ENCODE measurements around the gene BNIPL. TPM values are rescaled to one million over a fixed set of nuclear protein-coding genes. Genes with fewer than 3 reads are reported as not detected.

The BNIPL gene
- total and polyA plus RNA-seq, 2 of the 4 experiments (the other 2 are of a cell fraction), result under 0.01 to 0.38 TPM

GRCh38 chr1:151026460-151026859, 9.9 kb upstream of the BNIPL start:
- Histone ChIP-seq H4K91ac (ENCODE audit: insufficient read depth, low read depth, low read length) (no peak overlapping the region), H4K20me1 (ENCODE audit: insufficient read depth, low read length) (no peaks in the 10 kb centered on the region; the same call in 1 of the 2 replicates), H2BK120ac (ENCODE audit: low read depth, low read length) (no peak overlapping the region), H3K27ac (ENCODE audit: insufficient read depth, low read length) (no peak overlapping the region), H2BK5ac (ENCODE audit: low read depth, low read length, poor library complexity, severe bottlenecking) (no peak overlapping the region), H3K4ac (ENCODE audit: low read depth, low read length) (no peak overlapping the region), H3K27me3 (ENCODE audit: control insufficient read depth, insufficient read depth, low read length) (no peaks in the 10 kb centered on the region), H3K14ac (replicated peaks; ENCODE audit: low read depth, low read length) (no peak overlapping the region), H2AK9ac (replicated peaks; ENCODE audit: low read depth, low read length, poor library complexity) (no peak overlapping the region), H3K4me1 (ENCODE audit: control insufficient read depth, insufficient read depth, low read length) (no peaks in the 10 kb centered on the region), H2AFZ (replicated peaks; ENCODE audit: low read length, poor library complexity) (no peak overlapping the region), H4K8ac (ENCODE audit: low read depth in 2 of 2, low read length in 2 of 2) (no peak overlapping the region), H3K9ac (ENCODE audit: low read depth, low read length) (no peak overlapping the region), H3K36me3 (ENCODE audit: control insufficient read depth, insufficient read depth, low read length) (peaks cover 18% of the 10 kb centered on the region), H3K79me1 (ENCODE audit: low read depth in 1 of 2, low read length in 2 of 2) (no peaks in the 10 kb centered on the region; a peak in 1 of 4 replicates), H3K4me2 (ENCODE audit: low read depth, low read length) (no peak overlapping the region), H4K5ac (ENCODE audit: low read depth, low read length) (no peak overlapping the region), H3K4me3 (ENCODE audit: insufficient read depth, low read depth, low read length) (no peak overlapping the region), H3K9me3 (ENCODE audit: control insufficient read depth, insufficient read depth, low read length) (no peaks in the 10 kb centered on the region), H2BK20ac (ENCODE audit: low read depth, low read length) (no peak overlapping the region), H3K18ac (ENCODE audit: low read depth, low read length) (no peak overlapping the region), H2AK5ac (ENCODE audit: low read depth, low read length) (no peak overlapping the region), H3K9me1 (ENCODE audit: insufficient read depth, low read length) (no peaks in the 10 kb centered on the region), H2BK15ac (ENCODE audit: low read depth, low read length) (no peak overlapping the region), H3K56ac (ENCODE audit: extremely low read depth, insufficient read depth, low read length) (no peak overlapping the region), H3K23ac (ENCODE audit: low read depth, low read length) (no peak overlapping the region)
- ATAC-seq (ENCODE audit: low read depth) (no peak), DNase-seq (no peak)
- intact Hi-C loops (cut with micrococcal nuclease) (no loop called here), in situ Hi-C loops (cut with MboI; ENCODE audit: low sequenced_read_pairs) (no loop called here), dilution Hi-C loops (cut with HindIII; ENCODE audit: low sequenced_read_pairs, unreplicated experiment) (no loop called here)
- ChIA-PET CTCF (interaction anchor here (0.6 kb wide), 1 partner anchor 72 kb away, joined by 3 read pairs; no protein-coding TSS in a partner anchor), POLR2A (ENCODE audit: unreplicated experiment) (no interaction called here)
- BruUV-seq (replicated peaks), result no TSS peak
- TF ChIP-seq RAD21 (IDR thresholded peaks at IDR 0.05; ENCODE audit: low read length) (no peak), NFE2L2 (IDR thresholded peaks at IDR 0.05; ENCODE audit: low read depth, low read length) (no peak), CHD1 (IDR thresholded peaks at IDR 0.05; ENCODE audit: low read depth, low read length) (no peak), MXI1 (IDR thresholded peaks at IDR 0.05; ENCODE audit: borderline replicate concordance, low read depth, low read length) (no peak), BHLHE40 (IDR thresholded peaks at IDR 0.05; ENCODE audit: low read depth, low read length) (no peak), ELK1 (IDR thresholded peaks at IDR 0.05; ENCODE audit: borderline replicate concordance, low read depth, low read length) (no peak), FOS (IDR thresholded peaks at IDR 0.05; ENCODE audit: low read depth, low read length) (no peak), CTCF (conservative IDR thresholded peaks at IDR 0.05; ENCODE audit: low read depth, low read length) (no peak), RFX5 (IDR thresholded peaks at IDR 0.05; ENCODE audit: low read depth, low read length) (no peak), SMC3 (IDR thresholded peaks at IDR 0.05; ENCODE audit: low read depth, low read length) (no peak), POLR2A (IDR thresholded peaks at IDR 0.05; ENCODE audit: low read depth, low read length) (no peak), CEBPB (IDR thresholded peaks at IDR 0.05; ENCODE audit: low read depth, low read length) (no peak), USF2 (IDR thresholded peaks at IDR 0.05; ENCODE audit: low read depth, low read length) (no peak), MAZ (IDR thresholded peaks at IDR 0.05; ENCODE audit: borderline replicate concordance, low read depth, low read length) (no peak), MAFK (IDR thresholded peaks at IDR 0.05; ENCODE audit: low read depth, low read length) (no peak)
